ENCODE results near the gene ZNF687.

DNA sequence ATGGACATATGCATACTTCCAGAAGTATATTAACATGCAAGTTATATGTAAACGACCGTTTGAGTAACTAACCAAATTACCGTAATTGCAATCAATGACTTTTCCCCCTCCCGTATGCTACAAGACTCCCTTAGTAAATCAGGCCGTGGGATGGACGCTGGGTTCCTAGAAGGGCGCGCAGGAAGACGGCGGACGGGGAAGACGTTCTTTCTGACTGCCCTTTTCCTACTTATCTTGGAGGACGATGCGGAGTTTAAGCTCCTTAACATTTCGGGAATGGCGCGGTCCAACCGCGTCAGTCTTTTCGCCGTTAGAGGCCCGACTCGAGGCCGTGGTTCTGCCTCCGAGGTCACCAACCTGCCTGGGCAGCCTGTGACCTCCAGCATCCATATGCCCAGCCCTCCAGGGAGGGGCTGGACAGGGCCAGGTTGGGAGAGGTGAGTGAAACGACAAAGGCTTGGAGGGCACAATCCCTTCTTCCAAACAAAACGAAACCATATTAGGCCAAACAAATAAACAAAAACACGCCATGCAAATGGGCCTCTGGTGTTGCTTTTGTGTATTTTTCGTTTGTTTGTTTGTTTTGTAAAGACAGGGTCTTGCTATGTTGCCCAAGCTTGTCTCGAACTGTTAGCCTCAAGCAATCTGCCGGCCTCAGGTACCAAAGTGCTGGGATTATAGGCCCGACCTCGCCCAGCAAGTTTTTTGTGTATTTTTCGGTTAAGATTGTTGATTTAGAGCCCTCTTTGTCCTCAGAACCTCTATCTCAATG is 46.0 kb downstream of the ZNF687 start:
- TF ChIP-seq ZNF274 (IDR thresholded peaks at IDR 0.05; ENCODE audit: low read depth, low read length) (no peak), YY1 (IDR thresholded peaks at IDR 0.05; ENCODE audit: insufficient read depth, insufficient read length) (no peak), SUZ12 (IDR thresholded peaks at IDR 0.05; ENCODE audit: extremely low read depth, insufficient read depth, insufficient read length) (no peak)

All from NT2/D1 (cell line).